Activated T-helper 17 cell treated with anti-CD3 and anti-CD28 coated beads, Interleukin-2, amount 50 U/mL, for 72 hours (primary cell): ENCODE data around the gene ID3. TPM values are rescaled to one million over a fixed set of nuclear protein-coding genes. Genes with fewer than 3 reads are reported as not detected.
A peak's percentile ranks its signal among the peaks of the same experiment; 100 is the strongest.
"Not testable (repeated sequence)": the region's sequence is repeated elsewhere in the genome, so short reads cannot be mapped to it uniquely, and the experiment has no call there.

Experiments
- ATAC-seq: fragments of 150-1000 bp; cut with Tn5 transposase; replicated peaks from 2 replicates; pipeline ENCODE4 v1.10.0; 2021; ENCODE audit warnings: mild to moderate bottlenecking, moderate library complexity
- H3K27ac Mint-ChIP-seq: one replicate; pipeline ENCODE4 v1.8.0; 2022; ENCODE audit warnings: mixed read lengths
- H3K27me3 Mint-ChIP-seq: one replicate; pipeline ENCODE4 v1.8.0; 2022; ENCODE audit warnings: mixed read lengths
- H3K36me3 Mint-ChIP-seq: one replicate; pipeline ENCODE4 v1.8.0; 2022; ENCODE audit warnings: low read depth, mild to moderate bottlenecking, mixed read lengths
- H3K4me1 Mint-ChIP-seq: one replicate; pipeline ENCODE4 v1.8.0; 2022; ENCODE audit warnings: mixed read lengths
- H3K4me3 Mint-ChIP-seq: one replicate; pipeline ENCODE4 v1.8.0; 2022; ENCODE audit warnings: mild to moderate bottlenecking, mixed read lengths
- H3K9me3 Mint-ChIP-seq: one replicate; pipeline ENCODE4 v1.8.0; 2022; ENCODE audit warnings: mixed read lengths
- total RNA-seq, 2 donors: library from RNA; stranded (reverse); gene quantifications; one replicate each; pipeline ENCODE4 v1.2.3, GENCODE V29; 2022

The ID3 gene
- total RNA-seq, 2 donors from 2014 or later: 19.5 to 45.2 TPM

- Mint-ChIP-seq H3K4me3 (peak overlapping the region; percentile 72), H3K36me3 (no peaks in the 10 kb centered on the region), H3K27ac (peak overlapping the region; percentile 90), H3K27me3 (no peaks in the 10 kb centered on the region), H3K9me3 (no peaks in the 10 kb centered on the region), H3K4me1 (peaks cover 47% of the 10 kb centered on the region)
- ATAC-seq: no peak
Observed at GRCh38 chr1:23593042-23593521, 33.8 kb upstream of the ID3 start.

GRCh38 chr1:23592209-23592892 is 33.0 kb upstream of the ID3 start:
- peak overlapping the region; percentile 90 for H3K27ac Mint-ChIP-seq
- peaks cover 40% of the 10 kb centered on the region for H3K4me1 Mint-ChIP-seq
- H3K4me3 Mint-ChIP-seq: peak overlapping the region; percentile 72
- H3K9me3 Mint-ChIP-seq: no peaks in the 10 kb centered on the region
- H3K36me3 Mint-ChIP-seq: no peaks in the 10 kb centered on the region
- ATAC-seq: peak; percentile 33
- H3K27me3 Mint-ChIP-seq: no peaks in the 10 kb centered on the region

- H3K27me3 Mint-ChIP-seq: no peaks in the 10 kb centered on the region
- peak; percentile 85 for ATAC-seq
- no peaks in the 10 kb centered on the region for H3K36me3 Mint-ChIP-seq
- H3K4me3 Mint-ChIP-seq: peak overlapping the region; percentile 72
- H3K9me3 Mint-ChIP-seq: no peaks in the 10 kb centered on the region
- peak overlapping the region; percentile 90 for H3K27ac Mint-ChIP-seq
- H3K4me1 Mint-ChIP-seq: peaks cover 38% of the 10 kb centered on the region
Observed at GRCh38 chr1:23591460-23592208, 32.3 kb upstream of the ID3 start.

- Mint-ChIP-seq H3K27me3 (no peaks in the 10 kb centered on the region), H3K4me1 (peaks cover 38% of the 10 kb centered on the region), H3K27ac (peak overlapping the region; percentile 21), H3K9me3 (no peaks in the 10 kb centered on the region), H3K36me3 (no peaks in the 10 kb centered on the region), H3K4me3 (peak overlapping the region; percentile 72)
- ATAC-seq: peak; percentile 79
Observed at GRCh38 chr1:23590058-23590783, 30.9 kb upstream of the ID3 start.

- Mint-ChIP-seq H3K9me3 (no peaks in the 10 kb centered on the region), H3K4me1 (peaks cover 34% of the 10 kb centered on the region), H3K27ac (peak overlapping the region; percentile 21), H3K36me3 (no peaks in the 10 kb centered on the region), H3K27me3 (no peaks in the 10 kb centered on the region), H3K4me3 (peak overlapping the region; percentile 72)
- no peak for ATAC-seq
Observed at GRCh38 chr1:23589585-23589986, 30.3 kb upstream of the ID3 start.

GRCh38 chr1:23588749-23589548 is 29.6 kb upstream of the ID3 start:
- Mint-ChIP-seq H3K27me3 (no peaks in the 10 kb centered on the region), H3K9me3 (no peaks in the 10 kb centered on the region), H3K4me1 (peaks cover 31% of the 10 kb centered on the region)

GRCh38 chr1:23585321-23586022 is 26.2 kb upstream of the ID3 start:
- peaks cover 10% of the 10 kb centered on the region for H3K4me1 Mint-ChIP-seq
- H3K4me3 Mint-ChIP-seq: no peak overlapping the region
- no peaks in the 10 kb centered on the region for H3K36me3 Mint-ChIP-seq
- H3K27me3 Mint-ChIP-seq: no peaks in the 10 kb centered on the region
- H3K9me3 Mint-ChIP-seq: no peaks in the 10 kb centered on the region
- H3K27ac Mint-ChIP-seq: no peak overlapping the region
- no peak for ATAC-seq

More at GRCh38 chr1:23588749-23589548, 29.6 kb upstream of the ID3 start:
- H3K4me3 Mint-ChIP-seq: no peak overlapping the region
- peak overlapping the region; percentile 21 for H3K27ac Mint-ChIP-seq
- no peaks in the 10 kb centered on the region for H3K36me3 Mint-ChIP-seq
- ATAC-seq: no peak

- not testable (repeated sequence) for H3K27ac Mint-ChIP-seq, H3K4me3 Mint-ChIP-seq, H3K27me3 Mint-ChIP-seq, ATAC-seq, H3K36me3 Mint-ChIP-seq, H3K4me1 Mint-ChIP-seq, H3K9me3 Mint-ChIP-seq
Observed at GRCh38 chr1:23583727-23584126, 24.4 kb upstream of the ID3 start.

GRCh38 chr1:23582820-23583219 is 23.5 kb upstream of the ID3 start:
- H3K27me3 Mint-ChIP-seq: no peaks in the 10 kb centered on the region
- no peak overlapping the region for H3K4me3 Mint-ChIP-seq
- ATAC-seq: no peak
- H3K27ac Mint-ChIP-seq: no peak overlapping the region
- no peaks in the 10 kb centered on the region for H3K36me3 Mint-ChIP-seq
- H3K4me1 Mint-ChIP-seq: peaks cover 13% of the 10 kb centered on the region
- H3K9me3 Mint-ChIP-seq: no peaks in the 10 kb centered on the region

- H3K27ac Mint-ChIP-seq: no peak overlapping the region
- H3K4me1 Mint-ChIP-seq: peaks cover 20% of the 10 kb centered on the region
Observed at GRCh38 chr1:23581219-23581618, 21.9 kb upstream of the ID3 start.

GRCh38 chr1:23578997-23579363 is 19.7 kb upstream of the ID3 start:
- no peak for ATAC-seq
- Mint-ChIP-seq H3K4me1 (peaks cover 28% of the 10 kb centered on the region), H3K27me3 (no peaks in the 10 kb centered on the region), H3K4me3 (peak overlapping the region; percentile 42), H3K36me3 (no peaks in the 10 kb centered on the region), H3K27ac (no peak overlapping the region), H3K9me3 (no peaks in the 10 kb centered on the region)

More at GRCh38 chr1:23581219-23581618, 21.9 kb upstream of the ID3 start:
- ATAC-seq: no peak
- H3K4me3 Mint-ChIP-seq: no peak overlapping the region
- H3K9me3 Mint-ChIP-seq: no peaks in the 10 kb centered on the region
- H3K27me3 Mint-ChIP-seq: no peaks in the 10 kb centered on the region
- no peaks in the 10 kb centered on the region for H3K36me3 Mint-ChIP-seq

- H3K4me1 Mint-ChIP-seq: peaks cover 28% of the 10 kb centered on the region
- H3K9me3 Mint-ChIP-seq: no peaks in the 10 kb centered on the region
- no peaks in the 10 kb centered on the region for H3K27me3 Mint-ChIP-seq
- H3K4me3 Mint-ChIP-seq: peak overlapping the region; percentile 42
- H3K36me3 Mint-ChIP-seq: no peaks in the 10 kb centered on the region
- peak overlapping the region; percentile 4 for H3K27ac Mint-ChIP-seq
- no peak for ATAC-seq
Observed at GRCh38 chr1:23578311-23578996, 19.2 kb upstream of the ID3 start.
